ENCODE results near the gene PNP. TPM values are rescaled to one million over a fixed set of nuclear protein-coding genes. Genes with fewer than 3 reads are reported as not detected.

The PNP gene
- total and polyA plus RNA-seq, 3 donors from 2014 or later, result 13.6 to 21.8 (median 18.9) TPM

- H3K9me3 ChIP-seq, result no peaks in the 10 kb centered on the region
- no peak for DNase-seq
- intact Hi-C loops (cut with DNase I; ENCODE audit: low total_unique reads), result no loop called here
- WGBS, 2 donors, result 72 to 87% methylated on average over 5 of the region's 5 CpGs
- no peaks in the 10 kb centered on the region for H3K36me3 ChIP-seq (ENCODE audit: low read depth, missing control alignments)
- no peak for TF ChIP-seq CTCF (IDR thresholded peaks at IDR 0.05)
- no peak for TF ChIP-seq POLR2A (IDR thresholded peaks at IDR 0.05)
- H3K4me1 ChIP-seq, result peaks cover 8% of the 10 kb centered on the region
- no peak overlapping the region for H3K27ac ChIP-seq
- no peaks in the 10 kb centered on the region for H3K27me3 ChIP-seq
- H3K4me3 ChIP-seq, result no peak overlapping the region
These were observed 13.2 kb downstream of the PNP start for GRCh38 chr14:20482382-20482781.

- Histone ChIP-seq H3K27me3 (no peaks in the 10 kb centered on the region), H3K36me3 (ENCODE audit: low read depth, missing control alignments) (no peaks in the 10 kb centered on the region), H3K4me1 (no peaks in the 10 kb centered on the region), H3K27ac (no peak overlapping the region), H3K9me3 (no peaks in the 10 kb centered on the region), H3K4me3 (no peak overlapping the region)
- no peak for DNase-seq
- 66% methylated on average over 7 of the region's 7 CpGs for WGBS, 2 donors
- intact Hi-C loops (cut with DNase I; ENCODE audit: low total_unique reads), result no loop called here
- TF ChIP-seq CTCF (IDR thresholded peaks at IDR 0.05) (no peak), POLR2A (IDR thresholded peaks at IDR 0.05) (no peak)
These were observed 16.7 kb downstream of the PNP start for GRCh38 chr14:20485900-20486299.

GRCh38 chr14:20486684-20487395 is 17.6 kb downstream of the PNP start:
- Histone ChIP-seq H3K4me3 (no peak overlapping the region), H3K36me3 (ENCODE audit: low read depth, missing control alignments) (no peaks in the 10 kb centered on the region), H3K9me3 (no peaks in the 10 kb centered on the region), H3K27ac (no peak overlapping the region), H3K27me3 (no peaks in the 10 kb centered on the region), H3K4me1 (no peaks in the 10 kb centered on the region)
- TF ChIP-seq POLR2A (IDR thresholded peaks at IDR 0.05) (no peak), CTCF (IDR thresholded peaks at IDR 0.05) (no peak)
- intact Hi-C loops (cut with DNase I; ENCODE audit: low total_unique reads), result no loop called here
- 79 to 80% methylated on average over 8 of the region's 8 CpGs for WGBS, 2 donors
- DNase-seq, result no peak

- TF ChIP-seq POLR2A (IDR thresholded peaks at IDR 0.05), result no peak
- no peak for TF ChIP-seq CTCF (IDR thresholded peaks at IDR 0.05)
- no peak for DNase-seq
- H3K27me3 ChIP-seq, result no peaks in the 10 kb centered on the region
- H3K4me3 ChIP-seq, result no peak overlapping the region
- intact Hi-C loops (cut with DNase I; ENCODE audit: low total_unique reads), result no loop called here
- no peaks in the 10 kb centered on the region for H3K36me3 ChIP-seq (ENCODE audit: low read depth, missing control alignments)
- H3K4me1 ChIP-seq, result no peaks in the 10 kb centered on the region
- H3K27ac ChIP-seq, result no peak overlapping the region
- no peaks in the 10 kb centered on the region for H3K9me3 ChIP-seq
These were observed 18.2 kb downstream of the PNP start for GRCh38 chr14:20487396-20487725.
